NCI-H187 (cell line): ENCODE measurements around the gene FCGR2B.
"Not testable (repeated sequence)": the region's sequence is repeated elsewhere in the genome, so short reads cannot be mapped to it uniquely, and the experiment has no call there.

Source experiments
- DNase-seq, 2 experiments: peaks; one replicate each; lab custom pipeline; 2025; lab: John Stamatoyannopoulos, UW

Gene FCGR2B

DNA sequence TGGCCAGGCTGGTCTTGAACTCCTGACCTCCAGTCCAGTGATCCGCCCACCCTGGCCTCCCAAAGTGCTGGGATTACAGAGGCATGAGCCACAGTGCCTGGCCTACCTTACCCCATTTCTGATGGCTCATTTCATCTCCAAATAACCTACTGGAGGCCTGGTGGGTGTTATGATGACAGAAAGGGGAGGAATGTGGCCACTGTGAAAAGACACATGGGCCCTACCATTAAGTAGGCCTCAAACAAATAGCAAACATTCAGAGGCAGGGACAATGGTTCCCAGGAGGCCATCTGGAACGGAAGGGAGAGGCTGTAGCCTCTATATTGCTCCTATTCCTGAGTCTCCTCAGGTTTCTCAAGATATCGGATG is 43.2 kb downstream of the FCGR2B start:
- no peak for DNase-seq

DNA sequence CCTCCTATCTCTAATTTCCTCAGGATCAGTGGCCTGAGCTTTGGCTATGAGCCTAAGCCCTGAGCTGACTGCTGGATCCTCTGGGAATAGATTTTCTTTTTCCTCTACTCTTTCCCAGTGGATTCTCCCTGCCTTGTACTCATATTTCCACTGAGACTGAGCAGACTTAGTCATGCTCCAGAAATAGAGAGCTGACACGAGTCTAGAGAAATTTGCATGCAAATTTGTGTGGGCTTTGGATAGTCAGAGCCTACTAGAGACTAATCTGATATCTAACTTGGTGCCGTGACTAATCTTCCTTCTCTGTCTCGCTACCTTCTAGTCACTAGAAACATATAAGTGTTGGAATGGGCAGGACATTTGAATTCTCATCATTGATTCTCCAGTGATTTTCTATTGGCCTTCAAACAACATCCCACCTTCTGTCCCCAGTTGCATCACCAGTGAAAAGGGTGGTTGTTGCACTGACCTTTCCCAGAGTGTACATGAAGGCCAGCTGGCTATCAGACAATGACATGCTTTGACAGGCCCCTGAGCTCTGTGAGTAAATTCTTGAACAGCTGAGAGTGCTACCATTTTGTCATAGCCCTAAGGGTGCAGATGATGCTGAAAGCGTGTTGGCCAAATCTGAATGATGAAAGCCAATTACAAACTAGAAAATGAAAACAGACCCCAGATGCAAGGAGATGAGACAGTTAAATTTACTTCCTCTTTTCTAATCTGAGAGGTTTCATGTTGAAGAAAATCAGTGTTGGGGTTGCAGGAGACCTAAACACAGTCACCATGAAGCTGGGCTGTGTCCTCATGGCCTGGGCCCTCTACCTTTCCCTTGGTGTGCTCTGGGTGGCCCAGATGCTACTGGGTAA is 43.8 kb downstream of the FCGR2B start, which contains the start of gene FCRLA:
Gene FCRLA, plus strand, starts transcription at position 748 of the 866 bp plus-strand sequence. Its CDS starts 36 bp downstream, at position 784.
- DNase-seq, result no peak

DNA sequence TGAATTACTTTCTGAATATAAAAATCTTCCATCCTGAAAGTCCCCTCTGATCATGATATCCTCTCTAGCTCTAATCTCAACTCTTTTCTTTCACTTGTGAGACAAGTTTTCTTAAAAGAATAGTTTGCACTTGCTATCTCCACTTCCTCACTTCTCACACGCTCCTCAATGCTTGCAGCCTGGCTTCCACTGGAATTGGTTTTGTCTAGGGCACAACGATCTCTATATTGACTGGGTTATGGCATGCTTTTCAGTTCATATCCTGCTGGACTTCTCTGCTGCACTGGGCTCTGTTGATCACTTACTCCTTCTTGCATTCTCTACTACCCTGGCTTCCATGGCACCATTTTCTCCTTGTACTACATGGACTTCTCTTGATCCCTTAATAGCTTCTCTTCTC is 44.6 kb downstream of the FCGR2B start:
- no peak for DNase-seq

DNA sequence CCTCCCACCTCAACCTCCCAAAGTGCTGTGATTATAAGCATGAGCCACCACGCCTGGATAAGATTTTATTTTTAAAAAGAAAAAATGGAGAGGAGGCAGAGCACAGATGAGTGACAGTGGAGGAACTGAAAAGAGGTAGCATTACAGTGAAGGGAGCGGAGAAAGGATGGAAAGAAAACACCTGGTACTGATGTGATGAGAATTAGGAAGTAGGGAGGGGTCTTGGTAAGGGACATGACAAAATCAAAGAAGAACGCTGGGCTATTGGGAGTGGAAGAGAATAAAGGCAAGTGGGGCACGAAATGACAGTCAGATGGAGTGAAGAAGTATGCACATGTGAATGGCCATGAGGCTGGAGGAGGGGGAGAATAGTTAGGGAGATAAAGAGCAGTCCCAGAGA is 46.4 kb downstream of the FCGR2B start:
- no peak for DNase-seq

DNA sequence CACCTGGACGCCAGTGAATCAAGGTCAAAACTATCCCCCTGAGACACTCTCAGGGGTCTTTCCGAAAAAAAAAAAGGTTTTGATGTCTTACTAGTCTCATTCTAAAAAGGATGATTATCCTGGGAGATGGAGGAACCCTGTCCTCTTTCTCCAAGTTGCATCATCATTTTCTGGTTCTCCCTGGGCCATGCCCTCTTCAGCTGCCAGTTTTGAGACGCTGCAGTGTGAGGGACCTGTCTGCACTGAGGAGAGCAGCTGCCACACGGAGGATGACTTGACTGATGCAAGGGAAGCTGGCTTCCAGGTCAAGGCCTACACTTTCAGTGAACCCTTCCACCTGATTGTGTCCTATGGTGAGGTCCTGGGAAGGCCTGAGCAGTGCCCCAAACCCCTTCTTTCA is 47.6 kb downstream of the FCGR2B start:
- no peak for DNase-seq

DNA sequence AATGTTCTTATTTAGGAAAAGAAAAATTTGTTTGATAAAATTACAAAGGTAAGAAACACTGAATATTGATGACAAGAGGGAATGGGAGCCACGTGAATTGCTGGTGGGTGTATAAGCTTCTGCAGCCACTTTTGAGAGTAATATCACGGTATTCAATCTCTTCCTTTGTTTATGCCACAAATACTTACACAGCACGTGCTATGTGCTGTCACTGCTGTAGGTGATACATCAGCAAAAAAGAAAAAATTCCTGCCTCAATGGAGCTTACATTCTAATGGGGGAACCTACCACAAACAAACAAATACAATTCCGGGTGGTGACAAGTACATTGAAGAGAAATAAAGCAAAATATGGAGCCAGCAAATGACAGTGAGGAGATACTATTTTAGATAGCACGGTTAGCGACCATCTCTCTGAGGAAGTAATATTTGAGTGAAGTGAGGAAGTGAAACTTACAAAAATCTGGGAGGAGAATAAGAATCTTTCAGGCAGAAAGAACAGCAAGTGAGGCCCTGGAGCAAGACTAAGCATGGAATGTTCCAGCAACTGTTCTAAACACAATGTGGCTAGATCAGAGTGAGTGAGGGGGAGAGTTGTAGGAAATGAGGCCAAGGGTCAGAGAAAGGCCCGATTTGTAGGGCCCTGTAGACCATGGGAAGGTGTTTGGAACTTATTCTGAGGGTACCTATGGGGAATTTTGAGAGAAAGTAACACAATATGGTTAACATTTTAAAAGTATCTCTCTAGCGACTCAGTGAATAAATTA is 55.8 kb downstream of the FCGR2B start:
- no peak for DNase-seq

DNA sequence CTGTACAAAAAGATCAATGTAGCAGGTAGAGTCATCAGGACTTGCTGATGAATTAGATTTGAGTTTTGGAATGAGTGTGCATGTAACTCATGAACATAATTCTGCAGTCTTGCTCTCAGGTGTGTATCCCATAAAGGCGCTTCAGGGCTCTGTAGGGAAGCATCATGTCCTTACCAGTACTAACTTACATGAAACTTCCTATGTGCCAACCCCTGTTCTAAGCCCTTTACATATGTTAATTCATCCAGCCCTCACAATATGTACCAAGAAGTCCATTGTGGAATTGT is 56.3 kb downstream of the FCGR2B start:
- no peak for DNase-seq

DNA sequence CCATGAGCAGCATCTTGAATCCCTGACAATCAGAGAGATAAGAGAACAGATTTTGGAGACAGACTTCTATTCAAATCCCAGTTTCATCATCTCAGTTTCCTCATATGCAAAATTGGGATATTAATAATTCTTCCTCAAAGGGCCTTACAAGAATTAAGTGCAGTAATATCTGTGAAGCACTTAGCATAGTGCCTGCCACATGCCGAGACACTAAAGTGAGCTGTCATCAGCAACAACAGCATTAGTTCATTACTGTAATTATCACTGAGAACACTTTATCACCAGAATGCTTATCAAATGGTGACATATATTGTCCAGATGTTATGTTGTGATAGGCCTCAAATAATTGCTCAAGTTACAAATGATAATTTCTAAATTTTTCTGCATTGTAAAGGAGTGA is 57.5 kb downstream of the FCGR2B start:
- no peak for DNase-seq

DNA sequence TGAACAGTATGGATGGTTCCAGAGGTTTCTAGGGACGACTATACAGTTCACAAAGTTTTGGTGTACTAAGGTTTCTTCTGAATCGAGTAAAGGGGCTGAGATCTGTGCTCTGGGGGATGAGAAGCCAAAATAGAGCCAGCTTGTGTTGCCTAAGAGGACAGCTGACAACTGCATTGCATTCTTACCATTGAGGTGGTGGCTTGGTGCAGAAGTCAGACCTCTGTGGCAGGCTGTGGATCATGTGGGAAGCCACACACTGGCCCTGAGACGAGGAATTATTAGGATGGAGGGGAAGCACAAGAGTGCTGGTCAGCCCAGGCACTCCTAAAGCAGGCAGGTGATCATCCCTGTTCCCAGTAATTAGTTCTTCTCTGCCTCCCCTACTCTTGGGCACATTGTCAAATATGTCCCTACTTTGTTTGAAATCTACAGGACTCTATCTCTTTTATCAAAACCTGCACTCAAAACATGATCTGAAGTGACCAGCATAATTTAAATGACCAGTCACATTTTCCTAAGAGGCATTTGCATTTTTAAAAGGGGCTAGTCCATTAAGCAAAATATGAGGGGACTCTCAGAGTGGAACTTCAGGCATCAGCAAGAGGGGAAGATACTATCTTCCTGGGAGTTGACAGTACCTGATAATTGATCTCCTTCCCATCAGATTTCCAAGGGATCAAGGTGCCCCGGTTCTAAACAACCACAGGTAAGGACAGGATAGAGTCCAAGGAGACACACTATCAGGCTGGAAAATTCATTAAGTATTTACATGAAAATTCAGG is 58.2 kb downstream of the FCGR2B start, which contains the start of gene FCRLB:
Gene FCRLB, plus strand, starts transcription at position 589 of the 782 bp plus-strand sequence. CDS start 1,129 bp downstream, outside the sequence.
- DNase-seq, result no peak

DNA sequence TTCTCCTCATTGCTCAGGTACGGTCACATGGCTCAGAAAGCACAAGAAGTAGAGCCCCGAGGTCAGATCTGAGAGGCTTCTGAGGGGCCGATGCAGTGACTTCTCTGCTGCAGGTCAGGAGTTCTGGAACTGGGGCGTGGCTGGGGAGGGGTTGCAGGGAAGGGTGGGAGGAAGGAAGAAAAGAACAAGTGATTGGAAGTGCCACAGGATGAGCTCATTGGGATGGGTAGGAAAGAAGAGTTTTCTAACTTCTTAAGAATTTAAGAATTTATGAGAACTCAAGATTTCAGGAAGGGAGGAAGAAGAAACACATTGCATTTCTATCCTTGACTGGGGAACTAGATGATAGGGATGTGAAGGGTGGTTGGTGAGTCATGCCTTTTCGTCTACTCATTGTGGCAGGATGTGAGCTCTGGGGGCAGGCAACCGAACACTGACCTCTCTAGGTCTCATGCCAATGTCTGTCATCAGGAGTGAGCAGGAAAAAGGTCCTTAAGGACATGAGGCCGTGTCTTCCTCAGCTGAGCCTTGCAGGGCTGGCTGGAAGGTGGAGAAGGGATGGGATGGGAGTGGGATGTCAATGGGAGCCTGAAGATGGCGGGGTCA is 58.9 kb downstream of the FCGR2B start:
- DNase-seq, result no peak

DNA sequence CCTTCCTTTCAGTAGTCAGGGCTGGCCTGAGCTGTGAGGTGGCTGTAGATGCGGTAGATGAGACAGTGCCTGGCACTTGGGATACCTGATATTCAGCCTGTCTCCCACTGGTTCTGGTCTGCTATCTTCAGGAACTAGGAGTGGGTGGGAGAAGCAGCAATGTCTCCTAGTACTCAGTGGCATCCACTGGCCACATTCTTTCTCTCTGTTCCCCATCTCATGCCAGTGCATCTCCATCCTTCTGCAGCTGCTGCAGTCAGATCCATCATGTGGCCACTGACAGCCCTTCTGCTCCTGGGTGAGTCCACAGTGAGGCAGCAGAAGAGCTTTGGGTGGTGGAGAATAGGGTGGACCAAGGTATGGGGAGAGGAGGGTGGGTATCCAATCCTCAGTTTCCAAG is 59.5 kb downstream of the FCGR2B start:
- DNase-seq, result no peak

DNA sequence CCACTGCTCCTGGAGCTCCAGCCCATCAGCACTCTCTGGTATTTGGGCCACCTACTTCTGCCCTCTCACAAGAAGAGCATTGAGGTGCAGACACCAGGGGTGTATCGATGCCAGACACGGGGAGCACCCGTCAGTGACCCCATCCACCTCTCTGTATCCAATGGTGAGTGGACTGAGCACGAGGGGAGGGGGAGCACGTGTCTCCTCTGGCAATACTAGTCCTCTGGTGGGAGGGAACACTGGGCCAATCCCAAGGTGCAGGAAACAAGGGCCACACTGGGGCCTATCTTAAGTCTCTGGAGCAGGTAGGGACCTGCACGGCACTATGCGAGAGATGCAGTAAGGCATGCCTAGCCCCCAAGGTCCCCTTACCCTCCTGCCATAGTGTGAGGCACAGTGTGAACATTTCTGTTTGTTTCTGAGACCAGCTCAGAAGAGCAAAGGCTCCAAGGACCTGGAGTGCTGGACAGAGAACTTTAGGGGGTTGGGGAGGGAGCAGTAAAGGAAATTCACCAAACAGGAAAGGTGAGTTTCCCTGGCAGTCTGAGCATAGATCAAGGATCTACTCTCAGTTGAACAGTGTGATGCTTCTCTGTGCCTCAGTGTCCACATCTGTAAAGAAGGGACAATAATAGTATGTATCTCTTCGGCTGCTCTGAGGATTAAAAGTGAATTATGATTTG is 60.7 kb downstream of the FCGR2B start:
- no peak for DNase-seq

DNA sequence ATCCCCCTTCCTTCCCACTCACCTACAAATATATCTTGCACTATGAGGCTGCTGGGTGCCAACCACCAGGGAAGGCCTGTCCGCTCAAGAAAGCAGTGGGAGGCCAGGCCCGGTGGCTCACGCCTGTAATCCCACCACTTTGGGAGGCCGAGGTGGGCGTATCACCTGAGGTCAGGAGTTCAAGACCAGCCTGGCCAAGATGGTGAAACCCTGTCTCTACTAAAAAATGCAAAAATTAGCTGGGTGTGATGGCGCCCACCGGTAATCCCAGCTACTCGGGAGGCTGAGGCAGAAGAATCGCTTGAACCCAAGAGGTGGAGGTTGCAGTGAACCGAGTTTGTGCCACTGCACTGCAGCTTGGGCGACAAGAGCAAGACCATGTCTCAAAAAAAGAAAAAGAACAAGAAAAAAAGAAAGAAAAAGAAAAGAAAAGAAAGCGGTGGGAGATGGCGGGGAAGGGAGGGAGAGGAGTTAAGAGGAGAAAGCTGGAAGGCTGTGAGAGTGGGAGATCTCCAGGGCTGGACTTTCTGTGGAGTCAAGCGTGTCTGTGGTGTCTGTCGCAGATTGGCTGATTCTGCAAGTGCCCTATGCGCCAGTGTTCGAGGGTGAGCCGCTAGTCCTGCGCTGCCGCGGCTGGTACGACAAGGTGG is 62.4 kb downstream of the FCGR2B start:
- not testable (repeated sequence) for DNase-seq

DNA sequence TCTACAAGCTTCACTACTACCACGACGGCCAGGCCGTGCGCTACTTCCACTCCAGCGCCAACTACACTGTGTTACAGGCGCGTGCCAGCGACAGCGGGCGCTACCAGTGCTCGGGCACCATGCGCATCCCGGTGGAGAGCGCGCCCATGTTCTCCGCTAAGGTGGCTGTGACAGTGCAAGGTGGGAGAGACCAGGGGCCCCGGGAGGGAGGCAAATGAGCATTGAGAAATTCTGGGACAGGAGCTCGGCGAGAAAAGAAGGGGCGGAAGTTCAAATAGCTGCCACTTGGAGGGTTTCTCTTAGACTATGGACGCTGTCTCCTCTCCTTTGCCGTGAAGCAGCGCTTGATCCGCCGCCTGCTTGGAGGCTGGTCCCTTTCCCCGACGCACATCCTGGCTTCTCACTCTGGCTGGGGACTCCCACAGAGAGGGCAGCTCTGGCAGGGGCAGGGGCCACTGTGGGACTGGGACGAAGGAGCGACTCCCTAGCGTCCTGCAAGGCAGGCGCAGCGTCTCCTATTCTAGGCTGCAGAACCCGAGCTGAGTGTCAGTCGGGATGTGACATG is 63.0 kb downstream of the FCGR2B start:
- DNase-seq, result no peak

DNA sequence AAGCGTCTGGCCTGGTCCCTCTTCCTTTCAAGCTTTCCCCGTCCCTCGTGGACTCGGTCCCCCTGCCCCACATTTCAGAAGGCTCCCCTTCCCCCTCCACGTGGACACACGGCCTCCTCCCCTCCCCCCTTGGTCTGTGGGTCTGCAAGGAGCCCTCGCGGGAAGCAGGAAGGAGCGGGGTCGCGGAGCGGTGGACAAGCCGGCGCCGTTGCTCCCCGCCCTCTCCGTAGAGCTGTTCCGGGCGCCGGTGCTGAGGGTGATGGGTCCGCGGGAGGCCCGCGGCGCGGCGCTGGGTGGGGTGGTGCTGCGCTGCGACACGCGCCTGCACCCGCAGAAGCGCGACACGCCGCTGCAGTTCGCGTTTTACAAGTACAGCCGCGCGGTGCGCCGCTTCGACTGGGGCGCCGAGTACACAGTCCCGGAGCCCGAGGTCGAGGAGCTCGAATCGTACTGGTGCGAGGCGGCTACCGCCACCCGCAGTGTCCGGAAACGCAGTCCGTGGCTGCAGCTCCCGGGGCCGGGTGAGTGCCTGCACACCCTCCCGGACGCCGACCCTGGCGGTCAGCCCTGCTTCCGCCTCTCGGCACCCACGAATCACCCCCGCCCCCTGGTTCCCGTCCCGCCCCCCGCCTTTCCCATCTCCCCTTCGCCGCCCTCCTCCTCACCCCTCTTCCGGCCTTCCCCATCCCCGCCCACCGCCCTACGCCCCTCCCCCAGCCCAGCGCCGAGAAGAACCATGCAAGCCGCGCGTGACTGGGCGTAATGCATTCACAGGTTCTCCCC is 63.7 kb downstream of the FCGR2B start:
- no peak for DNase-seq

DNA sequence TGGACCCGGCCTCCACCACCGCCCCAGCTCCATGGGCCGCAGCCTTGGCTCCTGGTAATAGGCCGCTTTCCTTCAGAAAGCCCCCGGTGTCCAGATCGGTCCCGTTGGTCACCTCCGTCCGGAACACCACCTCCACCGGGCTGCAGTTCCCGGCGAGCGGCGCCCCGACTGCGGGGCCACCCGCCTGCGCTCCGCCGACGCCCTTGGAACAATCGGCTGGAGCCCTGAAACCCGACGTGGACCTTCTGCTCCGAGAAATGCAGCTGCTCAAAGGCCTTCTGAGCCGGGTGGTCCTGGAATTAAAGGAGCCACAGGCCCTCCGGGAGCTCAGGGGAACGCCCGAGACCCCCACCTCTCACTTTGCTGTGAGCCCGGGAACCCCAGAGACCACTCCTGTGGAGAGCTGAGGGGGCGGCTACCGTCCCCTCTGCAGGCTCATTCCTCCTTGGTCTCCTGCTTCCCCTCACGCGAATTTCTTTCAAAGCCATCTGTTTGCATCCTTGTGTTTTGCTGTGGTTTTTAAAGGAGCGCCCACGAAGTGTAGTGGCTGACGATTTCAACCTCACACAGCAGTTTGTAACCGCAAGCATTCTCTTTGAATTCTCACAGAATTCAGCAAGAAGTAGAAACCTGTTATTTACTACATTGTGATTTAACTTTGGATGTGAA is 64.4 kb downstream of the FCGR2B start:
- DNase-seq, result no peak
